ENCODE data around the gene TMTC1.

GRCh38 chr12:29794862-29795261 lies 11.1 kb upstream of the TMTC1 start:
- TF ChIP-seq, protein P1, sequence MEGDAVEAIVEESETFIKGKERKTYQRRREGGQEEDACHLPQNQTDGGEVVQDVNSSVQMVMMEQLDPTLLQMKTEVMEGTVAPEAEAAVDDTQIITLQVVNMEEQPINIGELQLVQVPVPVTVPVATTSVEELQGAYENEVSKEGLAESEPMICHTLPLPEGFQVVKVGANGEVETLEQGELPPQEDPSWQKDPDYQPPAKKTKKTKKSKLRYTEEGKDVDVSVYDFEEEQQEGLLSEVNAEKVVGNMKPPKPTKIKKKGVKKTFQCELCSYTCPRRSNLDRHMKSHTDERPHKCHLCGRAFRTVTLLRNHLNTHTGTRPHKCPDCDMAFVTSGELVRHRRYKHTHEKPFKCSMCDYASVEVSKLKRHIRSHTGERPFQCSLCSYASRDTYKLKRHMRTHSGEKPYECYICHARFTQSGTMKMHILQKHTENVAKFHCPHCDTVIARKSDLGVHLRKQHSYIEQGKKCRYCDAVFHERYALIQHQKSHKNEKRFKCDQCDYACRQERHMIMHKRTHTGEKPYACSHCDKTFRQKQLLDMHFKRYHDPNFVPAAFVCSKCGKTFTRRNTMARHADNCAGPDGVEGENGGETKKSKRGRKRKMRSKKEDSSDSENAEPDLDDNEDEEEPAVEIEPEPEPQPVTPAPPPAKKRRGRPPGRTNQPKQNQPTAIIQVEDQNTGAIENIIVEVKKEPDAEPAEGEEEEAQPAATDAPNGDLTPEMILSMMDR (conservative IDR thresholded peaks at IDR 0.05 in 1 of 2, IDR thresholded peaks at IDR 0.05 in 1 of 2; ENCODE audit: low read depth in 1 of 2, low read length in 2 of 2): no peak
- no peak for TF ChIP-seq EZH2 (IDR thresholded peaks at IDR 0.05; ENCODE audit: low read length, missing control alignments)
